GM18507 (cell line): ENCODE data around the gene DMKN.
A peak's percentile ranks its signal among the peaks of the same experiment; 100 is the strongest.

Experiments used
- DNase-seq: peaks from one replicate; pipeline ENCODE4 v3.0.0; 2011; ENCODE audit warnings: low read depth; ENCODE audit not compliant: insufficient read length; ENCODE audit errors: extremely low spot score
- FAIRE-seq: peaks from 2 replicates; lab custom pipeline; 2011; peaks lifted over from hg19 to GRCh38; lab: Jason Lieb, UNC

Gene DMKN

DNA sequence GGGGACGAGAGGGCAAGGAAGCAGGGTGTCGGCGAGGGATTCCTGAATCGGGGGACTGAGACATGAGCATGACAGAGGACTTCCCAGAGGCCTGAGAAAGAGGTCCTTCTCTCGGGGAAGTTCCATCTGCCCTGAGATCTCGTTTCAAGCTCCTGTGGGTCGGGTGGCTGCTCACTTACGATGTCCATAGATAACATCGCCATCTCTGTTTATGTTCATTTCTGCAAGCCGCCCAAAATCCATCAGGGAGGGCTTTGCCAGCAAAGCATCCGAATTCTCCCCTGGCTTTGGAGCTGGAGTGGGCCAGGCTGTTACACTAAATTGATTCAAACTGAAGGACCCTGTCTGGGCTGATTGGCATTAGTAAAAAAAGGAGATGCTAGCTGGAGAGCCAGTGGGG, 5.9 kb downstream of the DMKN start:
- DNase-seq (no peak), FAIRE-seq (no peak)

- DNase-seq (no peak), FAIRE-seq (no peak)
These were observed 7.4 kb downstream of the DMKN start for GRCh38 chr19:35506011-35506410.

DNA sequence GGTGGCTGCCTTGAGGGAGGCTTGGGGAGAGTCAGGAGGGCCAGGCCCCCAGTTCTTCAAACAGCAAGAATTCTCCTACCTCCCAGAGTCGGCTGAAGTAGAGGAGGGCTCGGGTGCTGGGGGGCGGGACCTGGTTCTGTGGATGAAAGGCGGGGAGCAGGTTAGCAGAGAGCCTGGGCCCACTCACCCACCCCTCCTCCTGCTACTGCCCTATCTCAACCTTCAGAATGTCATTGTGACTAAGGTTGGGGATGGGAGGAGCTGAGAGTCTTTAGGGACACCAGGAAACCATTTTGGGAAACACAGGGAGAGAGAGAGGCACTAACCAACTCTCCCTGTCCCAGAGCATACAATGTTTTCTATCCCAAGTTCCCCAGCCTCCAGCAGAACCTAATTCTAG, 10.7 kb downstream of the DMKN start:
- no peak for DNase-seq
- no peak for FAIRE-seq

DNA sequence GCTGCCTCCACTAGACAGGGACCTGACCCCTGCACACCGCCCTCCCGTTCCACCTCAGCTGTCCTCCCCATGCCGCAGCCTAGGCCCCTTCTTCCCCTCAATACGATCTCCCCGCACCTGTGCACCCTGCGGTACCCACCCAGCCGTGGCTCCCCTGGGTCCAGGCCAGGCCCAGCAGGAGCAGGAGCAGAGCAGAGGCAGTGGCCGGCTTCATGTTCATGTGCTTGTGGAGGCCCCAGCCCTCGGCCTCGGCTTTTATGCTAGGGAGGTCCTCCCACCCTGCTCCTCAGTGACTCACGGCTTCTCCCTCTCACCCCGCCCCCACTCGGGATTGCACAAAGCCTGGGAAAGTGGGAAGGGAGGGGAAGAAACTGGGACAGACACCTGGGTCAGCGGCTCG, 11.8 kb downstream of the DMKN start:
- DNase-seq, result no peak
- FAIRE-seq, result no peak

DNA sequence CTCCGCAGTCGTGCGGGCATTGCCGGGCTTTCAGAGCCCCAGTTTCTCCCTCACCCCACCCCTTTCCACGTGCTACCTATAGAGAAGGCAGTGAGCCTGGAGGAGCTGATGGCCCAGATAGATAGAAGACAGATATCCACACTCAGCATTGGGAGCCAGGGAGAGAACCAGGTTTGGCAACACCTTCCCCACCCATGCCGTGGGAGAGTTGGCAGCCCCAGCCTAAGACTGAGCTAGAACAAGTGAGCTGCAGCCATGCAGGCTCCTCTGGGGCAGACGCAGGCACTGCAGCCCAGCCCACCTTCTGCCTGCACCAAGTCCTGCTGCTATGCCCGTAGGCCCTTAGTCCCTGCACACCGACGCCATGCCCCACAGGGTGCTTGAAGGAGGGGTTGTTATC, 12.8 kb downstream of the DMKN start:
- DNase-seq (no peak), FAIRE-seq (no peak)

DNA sequence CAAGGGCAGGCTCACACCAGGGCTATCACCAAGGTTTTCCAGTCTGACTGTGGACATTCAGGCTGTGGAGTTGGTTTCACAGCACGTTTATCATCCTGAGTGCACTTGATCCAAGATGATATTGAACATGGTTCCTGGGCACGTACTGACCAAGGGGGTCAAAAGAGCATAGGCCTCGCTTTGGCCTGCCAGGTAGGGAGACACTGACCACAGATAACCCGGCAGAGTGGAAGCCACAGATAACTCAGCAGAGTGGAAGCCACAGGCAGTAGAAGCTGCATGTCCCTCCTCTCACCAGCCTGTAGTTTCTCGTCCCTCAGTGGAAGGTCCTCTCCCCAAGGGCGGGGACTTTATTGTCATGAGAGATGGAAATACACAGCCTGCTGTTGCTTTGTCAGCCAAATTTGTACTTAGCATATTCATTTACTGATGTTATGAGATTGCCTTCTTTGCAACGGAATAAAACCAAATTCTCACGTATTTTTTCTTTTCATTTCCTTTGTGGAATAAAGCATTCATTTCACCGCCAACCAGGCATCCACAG, 14.4 kb downstream of the DMKN start:
- DNase-seq (no peak), FAIRE-seq (no peak)

GRCh38 chr19:35498220-35498619, 15.2 kb downstream of the DMKN start:
- FAIRE-seq (no peak), DNase-seq (no peak)

DNA sequence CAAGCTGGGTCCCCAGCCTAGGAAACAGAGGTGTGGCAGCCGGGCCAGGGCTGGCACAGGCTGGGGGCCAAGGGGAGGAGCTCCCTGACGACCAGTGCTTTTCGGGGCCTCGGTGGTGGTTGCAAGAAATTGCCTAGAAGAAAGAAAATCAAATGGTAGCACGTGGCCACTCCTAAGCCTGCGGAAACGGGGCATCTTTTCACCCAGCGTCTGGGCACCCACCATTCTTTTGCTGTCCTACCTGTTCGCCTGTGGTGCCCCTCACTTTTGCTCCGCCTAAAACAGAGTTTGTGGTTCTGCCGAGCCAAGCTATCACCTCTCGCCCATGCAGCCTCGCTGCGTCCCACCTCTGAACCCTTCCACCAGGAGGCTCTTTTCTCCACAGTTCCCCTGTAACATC, 16.0 kb downstream of the DMKN start:
- no peak for DNase-seq
- FAIRE-seq, result no peak

- FAIRE-seq, result peak; percentile 95
- peak; percentile 87 for DNase-seq
These were observed 18.1 kb downstream of the DMKN start for GRCh38 chr19:35495107-35496064.

DNA sequence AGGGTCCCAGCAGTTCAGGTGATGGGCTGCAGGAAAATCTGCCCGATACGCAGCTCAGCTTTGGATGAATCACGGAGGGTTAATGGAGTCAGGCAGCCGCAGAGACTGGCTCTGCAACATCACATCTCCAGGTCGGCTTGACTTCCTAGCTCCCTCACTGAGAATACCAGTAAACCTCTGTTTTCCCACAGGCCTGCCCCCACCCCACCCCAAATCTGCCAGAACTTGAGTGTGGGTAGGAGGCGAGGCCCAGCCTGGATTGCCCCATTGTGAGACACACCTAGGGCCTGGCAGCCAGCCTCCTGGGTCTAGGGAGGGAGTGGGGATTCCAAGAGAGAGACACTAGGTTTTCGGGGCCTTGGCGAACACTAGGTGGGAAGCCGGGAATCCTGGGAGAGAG, 19.5 kb downstream of the DMKN start:
- no peak for FAIRE-seq

GRCh38 chr19:35491836-35492360, 21.6 kb downstream of the DMKN start:
- FAIRE-seq, result no peak
- no peak for DNase-seq

More for the DNA sequence above, 19.5 kb downstream of the DMKN start:
- no peak for DNase-seq

DNA sequence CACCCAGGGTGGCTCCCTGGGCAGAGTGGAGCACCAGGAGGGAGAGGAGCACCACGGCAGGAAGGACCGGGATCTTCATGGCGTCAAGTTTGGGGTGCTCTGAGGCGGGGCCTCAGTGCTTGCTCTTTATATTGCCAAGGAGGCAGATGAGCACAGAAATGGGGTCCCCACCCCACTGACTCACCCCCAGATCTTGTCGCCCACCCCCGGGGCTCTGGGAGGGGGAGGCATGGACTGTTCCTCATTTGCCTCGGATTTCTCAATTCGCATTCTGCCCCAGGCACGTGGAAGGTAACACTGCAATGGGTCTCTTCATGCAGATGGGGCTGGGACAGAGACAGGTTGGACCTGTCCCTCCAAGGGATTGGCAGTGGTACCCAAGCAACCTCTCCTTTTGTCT, 23.1 kb downstream of the DMKN start, which contains the start of gene KRTDAP:
Gene KRTDAP (minus strand): TSS at position 101 of the 400 bp plus-strand sequence. CDS start 22 bp downstream, at position 79.
- FAIRE-seq (no peak), DNase-seq (no peak)

DNA sequence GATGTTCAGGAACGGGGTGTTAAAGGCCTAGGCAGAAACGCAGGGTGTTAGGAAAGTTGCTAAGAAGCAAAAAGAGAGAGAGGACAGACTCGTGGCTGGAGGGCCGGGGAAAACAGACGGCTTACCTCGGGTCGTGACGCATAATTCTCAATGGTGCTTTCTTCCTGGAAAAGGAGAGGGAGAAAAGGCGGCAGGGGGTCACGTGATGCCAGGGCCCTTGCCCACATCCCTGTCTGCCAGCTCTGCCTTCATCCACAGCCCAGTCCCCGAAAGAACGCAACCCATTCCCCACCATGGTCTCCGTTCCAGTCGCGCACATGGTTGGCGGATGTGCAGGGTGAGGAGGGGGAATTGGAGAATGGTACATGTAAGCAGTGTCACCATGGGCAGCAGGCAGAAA, 24.8 kb downstream of the DMKN start:
- FAIRE-seq, result no peak
- DNase-seq, result no peak

DNA sequence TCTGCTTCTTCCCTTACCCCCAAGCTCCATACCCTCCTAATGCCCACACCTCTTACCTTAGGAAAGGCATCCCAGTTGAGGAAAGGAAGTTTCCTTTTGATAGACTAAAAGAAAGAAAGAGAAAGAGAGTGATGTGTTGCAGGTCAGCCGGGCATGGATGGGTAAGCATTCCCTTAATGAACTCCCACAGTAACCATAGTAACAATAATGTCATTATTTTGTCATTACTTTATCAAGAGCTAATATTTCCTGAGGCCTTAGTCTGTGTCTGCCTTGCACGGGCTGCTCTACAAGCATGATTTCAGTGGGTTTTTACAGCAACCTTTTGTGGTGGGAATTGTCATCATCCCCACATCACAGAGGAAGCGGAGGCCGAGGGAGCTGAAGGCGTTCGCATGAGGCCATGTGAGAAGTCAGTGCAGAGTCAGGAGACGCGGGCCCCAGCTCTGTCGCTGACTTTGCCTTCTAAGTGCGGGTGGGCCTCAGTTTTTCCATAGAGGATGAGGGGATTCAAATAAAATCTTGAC, 25.7 kb downstream of the DMKN start:
- DNase-seq, result no peak
- no peak for FAIRE-seq

- DNase-seq (no peak), FAIRE-seq (no peak)
These were observed 27.2 kb downstream of the DMKN start for GRCh38 chr19:35486268-35486708.

DNA sequence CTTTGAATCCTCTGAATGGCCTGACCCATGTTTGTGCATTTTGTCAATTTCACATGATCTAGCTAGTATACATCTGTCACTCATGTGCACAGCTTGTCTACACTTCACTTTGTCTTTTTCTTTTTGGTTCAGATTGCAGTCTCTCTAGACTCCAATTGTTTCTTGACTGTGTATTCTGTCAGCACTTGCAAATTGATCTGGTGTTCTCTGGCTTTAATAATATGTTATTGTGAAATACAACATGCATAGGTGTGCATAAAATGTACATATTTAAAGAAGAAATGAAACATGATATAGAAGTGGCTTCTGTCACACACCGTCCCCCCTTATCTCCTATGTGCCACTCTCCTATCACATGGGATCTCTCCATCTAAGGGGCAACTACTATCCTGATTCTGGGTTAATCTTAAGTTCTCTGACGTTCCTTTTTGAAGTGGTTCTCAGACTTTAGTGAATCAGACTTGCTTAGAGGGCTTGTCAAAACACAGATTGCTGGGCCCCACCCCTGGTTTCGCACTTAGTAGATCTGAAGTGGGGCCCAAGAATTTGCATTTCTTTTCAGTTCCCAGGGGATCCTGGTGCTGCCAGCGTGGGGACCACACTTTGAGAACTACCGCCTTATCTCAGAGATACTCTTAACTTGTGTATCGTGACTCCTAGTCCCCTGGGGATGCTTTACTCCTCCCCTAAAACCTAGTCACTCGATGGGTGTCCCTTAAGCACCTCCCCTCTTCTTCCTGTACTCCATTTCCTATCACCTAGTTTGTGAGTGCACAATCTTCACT, 29.0 kb downstream of the DMKN start:
- FAIRE-seq (peak; percentile 99), DNase-seq (peak; percentile 77)

DNA sequence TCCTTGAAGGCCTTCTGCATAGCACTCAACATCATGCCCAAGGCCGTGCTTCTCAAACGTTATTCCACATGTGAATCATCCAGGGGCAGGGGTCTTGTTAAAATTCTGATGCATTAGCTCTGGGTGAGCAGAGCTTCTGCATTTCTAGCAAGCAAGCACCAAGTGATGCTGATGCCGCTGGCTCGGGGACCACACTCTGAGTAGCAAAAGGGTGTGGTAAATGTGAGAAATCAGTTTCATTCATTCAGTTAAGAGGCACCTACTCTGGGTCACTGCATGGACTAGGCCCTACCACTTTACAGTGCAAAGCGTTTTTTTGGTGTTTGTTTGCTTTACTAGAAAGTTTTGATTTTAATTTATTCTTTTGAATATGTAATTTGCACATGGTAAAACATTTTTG, 30.4 kb downstream of the DMKN start:
- no peak for FAIRE-seq
- DNase-seq, result no peak

GRCh38 chr19:35478794-35479677, 34.4 kb downstream of the DMKN start:
- FAIRE-seq, result no peak

GRCh38 chr19:35476149-35476548, 37.3 kb downstream of the DMKN start:
- FAIRE-seq (peak; percentile 15), DNase-seq (no peak)

More at GRCh38 chr19:35478794-35479677, 34.4 kb downstream of the DMKN start:
- no peak for DNase-seq
